Right renal pelvis (tissue), 4 donors: ENCODE results near the gene TMEM208. TPM values are rescaled to one million over a fixed set of nuclear protein-coding genes. Genes with fewer than 3 reads are reported as not detected.

Experiments used
- DNase-seq, 4 donors: peaks; one replicate each; pipeline ENCODE4 v3.0.0-alpha.2; 2013; ENCODE audit warnings: low read depth in 4 of 4, low spot score in 3 of 4, missing footprints in 1 of 4
- polyA plus RNA-seq, 4 donors: library from polyadenylated mRNA; unstranded; fragments of 120-200 nt; gene quantifications; one replicate each; pipeline ENCODE4 v1.2.1, GENCODE V29; 2013; ENCODE audit not compliant: insufficient read length in 4 of 4

Gene TMEM208
- polyA plus RNA-seq, 4 donors: 40.3 to 50.6 (median 41.4) TPM

- DNase-seq: no peak
Observed at GRCh38 chr16:67248401-67249177, 21.7 kb downstream of the TMEM208 start, which contains the start of gene SLC9A5. SLC9A5 (plus strand) TSS chr16:67248979; CDS start chr16:67249015, 36 bp downstream.

- DNase-seq: no peak
Observed at GRCh38 chr16:67249178-67250044, 22.5 kb downstream of the TMEM208 start.

- no peak for DNase-seq
Observed at GRCh38 chr16:67250045-67250327, 23.1 kb downstream of the TMEM208 start.

- DNase-seq: no peak
Observed at GRCh38 chr16:67252609-67253497, 25.9 kb downstream of the TMEM208 start.

- DNase-seq: no peak
Observed at GRCh38 chr16:67254801-67255552, 28.0 kb downstream of the TMEM208 start.

- DNase-seq: no peak
Observed at GRCh38 chr16:67255553-67256221, 28.8 kb downstream of the TMEM208 start.

- DNase-seq: no peak
Observed at GRCh38 chr16:67256701-67257230, 29.8 kb downstream of the TMEM208 start.

- DNase-seq: no peak
Observed at GRCh38 chr16:67257486-67258160, 30.7 kb downstream of the TMEM208 start.

GRCh38 chr16:67258161-67258835, 31.4 kb downstream of the TMEM208 start:
- no peak for DNase-seq

- no peak for DNase-seq
Observed at GRCh38 chr16:67259705-67260104, 32.8 kb downstream of the TMEM208 start.

GRCh38 chr16:67260426-67261063, 33.6 kb downstream of the TMEM208 start:
- no peak for DNase-seq

GRCh38 chr16:67263201-67263600, 36.3 kb downstream of the TMEM208 start:
- DNase-seq: no peak

GRCh38 chr16:67264277-67264676, 37.3 kb downstream of the TMEM208 start:
- DNase-seq: no peak

- no peak for DNase-seq
Observed at GRCh38 chr16:67264866-67265265, 37.9 kb downstream of the TMEM208 start.

GRCh38 chr16:67265834-67266233, 38.9 kb downstream of the TMEM208 start:
- no peak for DNase-seq

- no peak for DNase-seq
Observed at GRCh38 chr16:67268136-67268579, 41.2 kb downstream of the TMEM208 start.

GRCh38 chr16:67269766-67270165, 42.8 kb downstream of the TMEM208 start:
- DNase-seq: no peak

GRCh38 chr16:67270931-67271338, 44.0 kb downstream of the TMEM208 start:
- no peak for DNase-seq
